Breast epithelium (tissue), 4 donors: Measurements from ENCODE around the gene BBX. TPM values are rescaled to one million over a fixed set of nuclear protein-coding genes. Genes with fewer than 3 reads are reported as not detected.

ENCODE experiments used
- DNase-seq, 2 donors: peaks; one replicate each; pipeline ENCODE4 v3.0.0-alpha.2; 2019; ENCODE audit warnings: low spot score in 2 of 2
- H3K27ac ChIP-seq, 2 donors: fragments of 200-600 bp; sonication (generic) in 1 of 2; one replicate each; pipeline ENCODE4 v1.5.1; 2016 to 2019; ENCODE audit warnings: mild to moderate bottlenecking in 1 of 2
- H3K27me3 ChIP-seq, 2 donors: fragments of 200-600 bp; sonication (generic) in 1 of 2; one replicate each; pipeline versions ENCODE4 v1.5.1 to v1.6.0; 2017 to 2019; ENCODE audit warnings: control low read depth in 1 of 2, mild to moderate bottlenecking in 1 of 2
- H3K36me3 ChIP-seq: fragments of 200-600 bp; one replicate; pipeline ENCODE4 v1.5.1; 2019
- H3K4me1 ChIP-seq, 2 donors: fragments of 200-600 bp; sonication (generic); one replicate each; pipeline ENCODE4 v1.5.1; 2016 to 2019; ENCODE audit warnings: control low read depth in 1 of 2
- H3K4me3 ChIP-seq, 3 donors: fragments of 200-600 bp; sonication (generic); 1 replicate in 2 of 3; 2 replicates in 1 of 3; pipeline ENCODE4 v1.5.1; 2016 to 2019; ENCODE audit warnings: mild to moderate bottlenecking in 3 of 3, moderate library complexity in 2 of 3
- H3K9me3 ChIP-seq, 2 donors: fragments of 200-600 bp; sonication (generic) in 1 of 2; one replicate each; pipeline ENCODE4 v1.5.1; 2016 to 2019; ENCODE audit warnings: control low read depth in 1 of 2
- POLR2A ChIP-seq: fragments of 450-650 bp; IDR thresholded peaks from one replicate; pipeline ENCODE4 v1.6.1; 2016; ENCODE audit warnings: antibody characterized with exemption, mild to moderate bottlenecking, moderate library complexity
- POLR2AphosphoS5 ChIP-seq, 3 donors: sonication (generic); formaldehyde crosslinking; IDR thresholded peaks; one replicate each; pipeline ENCODE4 v1.6.1; 2017; ENCODE audit warnings: antibody characterized with exemption in 3 of 3
- intact Hi-C: fragments of 100-400 bp; cut with DNase I; formaldehyde crosslinking; loops from one replicate; pipeline ENCODE4 v1.15.1; 2023; ENCODE audit warnings: low total_unique reads
- total RNA-seq, 3 donors: library from RNA; depleted of rRNA; stranded (reverse); fragments of >200 nt; gene quantifications; one replicate each; pipeline ENCODE4 v1.1.0, GENCODE V29; 2016
- TF ChIP-seq, protein P1 (sequence below), 3 donors: fragments of 450-650 bp; IDR thresholded peaks; one replicate each; pipeline ENCODE4 v1.5.1; 2016 to 2017; ENCODE audit warnings: antibody characterized with exemption in 3 of 3, mild to moderate bottlenecking in 3 of 3, moderate library complexity in 3 of 3

The BBX gene
- total RNA-seq, 3 donors from 2014 or later = 59.0 to 95.9 (median 70.8) TPM

DNA sequence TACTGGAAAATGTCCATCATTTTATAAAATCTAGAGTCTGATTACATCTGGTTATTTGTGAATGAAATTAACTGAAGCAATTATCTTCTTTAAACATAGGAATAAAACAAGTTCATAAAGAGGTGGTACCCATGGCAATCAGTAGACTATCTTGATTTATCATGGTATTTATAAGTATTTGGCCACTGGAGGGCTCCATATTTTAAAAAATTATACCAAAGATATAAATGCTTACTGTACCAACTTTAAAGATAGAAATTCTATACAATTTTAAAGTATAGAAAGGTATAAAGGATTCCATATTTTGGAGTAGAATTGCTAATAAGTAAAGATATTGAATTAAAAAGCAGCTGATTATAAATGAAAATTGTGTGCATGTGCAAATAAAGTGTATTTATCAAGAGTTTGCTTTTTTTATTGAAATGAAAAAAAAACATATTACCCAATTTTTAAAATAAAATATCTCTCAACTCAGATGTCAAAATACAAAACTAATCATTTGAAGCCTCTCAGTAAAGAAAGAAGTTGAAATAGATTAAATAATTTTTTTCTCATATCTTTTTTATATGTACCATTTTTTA is 105.3 kb downstream of the BBX start:
- no peaks in the 10 kb centered on the region for H3K36me3 ChIP-seq
- intact Hi-C loops = no loop called here
- DNase-seq = no peak
- H3K27me3 ChIP-seq = no peaks in the 10 kb centered on the region
- no peaks in the 10 kb centered on the region for H3K9me3 ChIP-seq
- H3K4me3 ChIP-seq = no peak overlapping the region
- H3K27ac ChIP-seq = no peak overlapping the region
- H3K4me1 ChIP-seq = no peaks in the 10 kb centered on the region
- TF ChIP-seq POLR2A (no peak), POLR2AphosphoS5 (IDR thresholded peaks at IDR 0.05) (no peak)
- TF ChIP-seq, protein P1, sequence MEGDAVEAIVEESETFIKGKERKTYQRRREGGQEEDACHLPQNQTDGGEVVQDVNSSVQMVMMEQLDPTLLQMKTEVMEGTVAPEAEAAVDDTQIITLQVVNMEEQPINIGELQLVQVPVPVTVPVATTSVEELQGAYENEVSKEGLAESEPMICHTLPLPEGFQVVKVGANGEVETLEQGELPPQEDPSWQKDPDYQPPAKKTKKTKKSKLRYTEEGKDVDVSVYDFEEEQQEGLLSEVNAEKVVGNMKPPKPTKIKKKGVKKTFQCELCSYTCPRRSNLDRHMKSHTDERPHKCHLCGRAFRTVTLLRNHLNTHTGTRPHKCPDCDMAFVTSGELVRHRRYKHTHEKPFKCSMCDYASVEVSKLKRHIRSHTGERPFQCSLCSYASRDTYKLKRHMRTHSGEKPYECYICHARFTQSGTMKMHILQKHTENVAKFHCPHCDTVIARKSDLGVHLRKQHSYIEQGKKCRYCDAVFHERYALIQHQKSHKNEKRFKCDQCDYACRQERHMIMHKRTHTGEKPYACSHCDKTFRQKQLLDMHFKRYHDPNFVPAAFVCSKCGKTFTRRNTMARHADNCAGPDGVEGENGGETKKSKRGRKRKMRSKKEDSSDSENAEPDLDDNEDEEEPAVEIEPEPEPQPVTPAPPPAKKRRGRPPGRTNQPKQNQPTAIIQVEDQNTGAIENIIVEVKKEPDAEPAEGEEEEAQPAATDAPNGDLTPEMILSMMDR (IDR thresholded peaks at IDR 0.05) = no peak

DNA sequence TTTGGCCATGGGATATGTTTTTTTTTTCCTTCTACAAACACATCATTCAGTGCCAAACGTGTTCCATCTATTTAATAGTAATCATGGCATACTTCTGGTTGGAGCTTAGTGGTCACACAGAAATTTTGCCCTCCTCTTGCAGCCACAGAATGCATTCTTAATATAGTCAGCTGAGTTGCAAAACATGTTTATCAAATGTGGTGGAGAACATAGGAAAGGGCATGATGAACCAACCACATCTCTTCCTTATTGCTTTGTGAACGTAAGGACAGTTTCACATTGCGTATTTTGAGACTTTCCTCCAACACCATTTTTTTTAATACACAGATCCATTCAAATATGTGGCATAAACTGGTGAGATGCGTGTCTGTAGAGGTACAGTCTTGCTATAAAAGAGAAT is 106.8 kb downstream of the BBX start:
- no peaks in the 10 kb centered on the region for H3K4me1 ChIP-seq
- H3K36me3 ChIP-seq = no peaks in the 10 kb centered on the region
- no peaks in the 10 kb centered on the region for H3K27me3 ChIP-seq
- TF ChIP-seq POLR2A (no peak), POLR2AphosphoS5 (IDR thresholded peaks at IDR 0.05) (no peak)
- TF ChIP-seq, protein P1 (IDR thresholded peaks at IDR 0.05) = no peak
- no peak for DNase-seq
- H3K4me3 ChIP-seq = no peak overlapping the region
- intact Hi-C loops = no loop called here
- no peaks in the 10 kb centered on the region for H3K9me3 ChIP-seq
- no peak overlapping the region for H3K27ac ChIP-seq

DNA sequence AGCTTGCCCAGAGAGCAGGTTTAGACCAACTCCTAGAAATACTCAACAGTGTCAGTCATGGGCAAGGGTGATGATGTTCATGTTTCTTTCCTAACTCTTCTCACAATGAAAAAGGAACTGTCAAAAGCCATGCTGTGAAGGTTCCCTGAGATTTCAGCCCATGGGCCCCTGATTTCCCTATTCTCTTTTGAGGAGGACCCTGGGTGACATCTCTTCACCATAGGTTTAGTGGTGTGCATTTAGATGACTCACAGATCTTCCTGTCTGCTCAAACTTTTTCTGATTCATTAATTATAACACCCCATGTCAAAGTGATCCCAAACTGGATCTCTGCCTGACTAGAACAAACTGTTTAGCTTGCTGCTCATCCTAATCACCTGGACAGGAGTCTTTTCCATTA is 108.0 kb downstream of the BBX start:
- intact Hi-C loops = no loop called here
- no peaks in the 10 kb centered on the region for H3K36me3 ChIP-seq
- H3K27me3 ChIP-seq = no peaks in the 10 kb centered on the region
- DNase-seq = no peak
- H3K27ac ChIP-seq = no peak overlapping the region
- H3K4me3 ChIP-seq = no peak overlapping the region
- TF ChIP-seq, protein P1 (IDR thresholded peaks at IDR 0.05) = no peak
- TF ChIP-seq POLR2A = no peak
- no peaks in the 10 kb centered on the region for H3K4me1 ChIP-seq
- H3K9me3 ChIP-seq = no peaks in the 10 kb centered on the region

DNA sequence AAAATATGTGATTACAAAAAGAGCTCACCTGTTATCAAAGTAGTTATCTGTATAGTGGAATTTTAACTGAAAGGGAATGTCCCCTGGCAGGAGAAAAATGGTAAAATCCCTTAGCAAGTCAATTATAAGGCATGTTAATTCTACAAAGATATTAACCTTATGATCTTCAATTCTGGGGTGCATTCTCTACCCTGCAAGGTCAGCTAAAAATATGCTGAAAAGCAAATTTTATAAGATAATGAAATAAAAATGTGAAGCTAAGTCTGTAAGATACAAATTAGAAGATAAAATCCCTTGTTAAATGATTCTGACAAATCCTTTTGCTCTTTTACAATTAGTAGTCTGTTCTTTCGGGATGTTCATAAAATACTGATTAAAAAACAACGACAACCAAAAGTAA is 109.8 kb downstream of the BBX start:
- intact Hi-C loops = no loop called here
- no peaks in the 10 kb centered on the region for H3K36me3 ChIP-seq
- H3K27me3 ChIP-seq = no peaks in the 10 kb centered on the region
- H3K4me3 ChIP-seq = no peak overlapping the region
- H3K27ac ChIP-seq = no peak overlapping the region
- TF ChIP-seq, protein P1 (IDR thresholded peaks at IDR 0.05) = no peak
- TF ChIP-seq POLR2A = no peak
- DNase-seq = no peak
- H3K4me1 ChIP-seq = no peaks in the 10 kb centered on the region
- no peaks in the 10 kb centered on the region for H3K9me3 ChIP-seq

DNA sequence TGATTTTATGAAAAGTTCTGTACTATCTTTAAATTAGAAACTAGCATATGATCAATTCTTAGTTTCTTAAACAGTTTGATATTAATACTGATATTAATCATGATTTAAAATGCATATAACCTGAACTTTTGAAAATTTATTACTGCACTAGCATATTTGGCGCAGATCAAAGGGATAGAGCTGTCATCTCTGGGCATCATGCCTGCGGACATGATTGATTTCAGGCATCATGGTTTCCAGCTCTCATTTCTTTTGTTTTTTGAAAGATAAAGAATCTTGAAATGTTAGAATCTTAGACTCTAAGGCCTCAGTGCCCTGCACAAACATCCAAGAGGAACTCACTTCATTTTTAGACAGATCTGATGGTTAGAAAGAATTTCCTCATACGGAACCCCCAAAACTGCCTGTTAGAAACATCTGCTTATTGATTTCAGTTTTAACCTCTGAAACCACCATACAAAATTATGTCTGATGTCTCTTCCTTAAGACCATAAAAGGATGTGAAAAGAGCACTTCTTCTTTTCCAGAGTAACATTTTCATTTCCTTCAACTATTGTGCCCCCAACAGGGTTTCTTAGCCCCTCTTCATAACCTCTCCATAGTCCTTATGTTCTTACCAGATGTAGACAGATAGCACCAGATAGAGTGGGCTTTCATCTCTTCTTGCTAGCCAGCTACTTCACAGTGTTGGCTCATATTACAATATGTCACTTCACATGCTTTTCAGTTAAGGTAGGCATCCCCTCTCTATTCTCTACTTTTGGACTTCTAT is 110.8 kb downstream of the BBX start:
- H3K4me1 ChIP-seq = no peaks in the 10 kb centered on the region

More for the DNA sequence above, 110.8 kb downstream of the BBX start:
- TF ChIP-seq POLR2A (no peak), POLR2AphosphoS5 (IDR thresholded peaks at IDR 0.05) (no peak)
- TF ChIP-seq, protein P1 (IDR thresholded peaks at IDR 0.05) = no peak
- Histone ChIP-seq H3K9me3 (no peaks in the 10 kb centered on the region), H3K27me3 (no peaks in the 10 kb centered on the region), H3K36me3 (no peaks in the 10 kb centered on the region), H3K27ac (no peak overlapping the region), H3K4me3 (no peak overlapping the region)
- intact Hi-C loops = no loop called here
- DNase-seq = no peak
